HG03442 (cell line): ENCODE measurements around the gene TESK2.
A peak's percentile ranks its signal among the peaks of the same experiment; 100 is the strongest.
"Not testable (repeated sequence)": the region's sequence is repeated elsewhere in the genome, so short reads cannot be mapped to it uniquely, and the experiment has no call there.

ENCODE experiments used
- ATAC-seq: cut with Tn5 transposase; IDR thresholded peaks from one replicate; pipeline ENCODE4 v1.9.1; 2021; ENCODE audit warnings: mild to moderate bottlenecking, moderate library complexity; ENCODE audit not compliant: unreplicated experiment

TESK2 gene

DNA sequence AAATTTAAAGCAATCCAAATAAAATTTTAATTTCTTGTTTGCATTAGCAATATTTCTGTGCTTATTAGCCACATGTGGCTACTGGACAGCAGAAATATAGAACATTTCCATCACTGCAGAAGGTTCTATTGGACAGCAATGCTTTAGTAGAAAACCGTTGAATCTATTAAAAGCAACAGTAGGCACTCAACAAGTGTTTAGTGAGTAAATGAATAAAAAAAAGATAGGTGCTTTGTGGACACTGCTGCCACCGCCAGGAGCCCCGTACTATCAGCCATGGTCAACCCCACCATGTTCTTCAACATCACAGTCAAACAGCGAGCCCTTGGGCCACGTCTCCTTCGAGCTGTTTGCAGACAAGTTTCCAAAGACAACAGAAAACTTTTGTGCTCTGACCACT is 76.2 kb downstream of the TESK2 start:
- ATAC-seq: no peak

DNA sequence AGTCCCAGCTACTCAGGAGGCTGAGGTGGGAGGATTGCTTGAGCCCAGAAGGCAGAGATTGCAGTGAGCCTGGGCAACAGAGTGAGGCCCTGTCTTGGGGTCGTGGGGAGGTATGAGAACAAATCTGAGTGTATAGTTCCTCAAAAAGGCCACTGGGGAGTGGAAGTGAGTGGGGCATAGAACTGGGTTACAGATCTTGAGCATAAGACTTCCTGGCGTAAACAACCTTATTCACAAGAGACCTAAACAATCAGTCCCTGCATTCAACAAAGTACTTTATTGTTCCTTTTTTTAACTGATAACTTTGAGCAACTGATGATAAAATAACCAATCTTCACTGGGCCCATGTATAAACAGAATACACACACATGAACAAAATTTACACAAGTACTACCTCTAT is 78.1 kb downstream of the TESK2 start:
- ATAC-seq: no peak

DNA sequence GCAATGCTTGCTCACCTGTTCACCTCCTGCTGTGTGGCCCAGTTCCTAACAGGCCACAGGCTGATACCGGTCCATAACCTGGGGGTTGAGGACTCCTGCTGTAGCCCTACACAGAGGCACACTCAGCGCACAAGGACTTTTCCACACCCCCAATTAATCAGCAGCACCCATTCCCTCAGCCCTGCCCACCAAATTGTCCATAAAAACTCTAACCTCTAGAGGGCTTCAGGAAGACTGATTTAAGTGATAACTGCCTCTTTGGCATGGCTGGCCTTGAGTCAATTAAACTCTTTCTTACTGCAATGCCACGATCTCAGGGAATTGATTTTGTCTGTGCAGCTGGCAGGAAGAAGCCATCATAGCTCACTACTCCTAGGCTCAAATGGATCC is 79.5 kb downstream of the TESK2 start:
- no peak for ATAC-seq

DNA sequence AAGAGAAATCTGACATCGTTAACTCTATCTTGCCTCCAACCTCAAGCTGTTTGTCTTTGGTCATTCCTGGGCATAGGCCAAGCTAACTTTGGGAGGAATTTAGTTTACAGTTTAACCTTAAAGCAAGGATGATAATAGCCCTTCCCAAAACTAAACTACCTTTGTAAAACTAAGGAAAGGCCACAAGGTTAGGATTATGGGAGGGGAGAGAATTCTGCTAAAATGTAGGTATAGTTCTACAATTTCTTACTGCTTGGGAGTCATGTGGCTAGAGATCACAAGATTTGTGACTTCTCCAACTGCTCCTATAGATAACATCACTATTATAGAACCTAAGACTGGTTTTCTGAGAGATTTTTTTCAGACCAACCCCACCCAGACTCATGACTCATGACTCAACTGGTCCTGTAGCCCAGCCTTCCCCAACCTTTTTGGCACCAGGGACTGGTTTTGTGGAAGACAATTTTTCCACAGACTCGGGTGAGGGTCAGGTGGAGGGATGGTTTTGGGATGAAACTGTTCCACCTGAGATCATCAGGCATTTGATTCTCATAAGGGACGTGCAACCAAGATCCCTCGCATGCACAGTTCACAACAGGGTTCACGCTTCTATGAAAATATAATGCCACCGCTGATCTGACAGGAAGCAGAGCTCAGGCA is 80.0 kb downstream of the TESK2 start:
- ATAC-seq: no peak

DNA sequence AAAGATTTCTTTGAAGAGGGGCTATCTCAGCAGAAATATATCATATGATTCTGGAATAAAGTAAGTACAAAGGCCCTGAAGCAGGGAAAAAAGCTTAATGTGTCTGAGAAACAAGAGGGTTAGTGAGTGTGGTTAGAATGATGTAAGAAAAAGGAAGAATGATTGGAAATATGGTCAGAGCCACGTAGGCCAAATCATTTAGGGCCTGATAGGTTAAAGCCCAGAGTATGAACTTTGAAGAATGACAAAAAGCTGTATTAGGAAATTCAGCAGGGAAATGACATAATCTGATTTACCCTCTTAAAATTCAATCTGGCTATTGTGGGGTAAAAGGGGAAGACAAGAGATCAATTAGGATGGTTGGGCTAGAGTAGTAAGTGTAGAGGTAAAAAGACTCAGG is 81.7 kb downstream of the TESK2 start:
- ATAC-seq: no peak

DNA sequence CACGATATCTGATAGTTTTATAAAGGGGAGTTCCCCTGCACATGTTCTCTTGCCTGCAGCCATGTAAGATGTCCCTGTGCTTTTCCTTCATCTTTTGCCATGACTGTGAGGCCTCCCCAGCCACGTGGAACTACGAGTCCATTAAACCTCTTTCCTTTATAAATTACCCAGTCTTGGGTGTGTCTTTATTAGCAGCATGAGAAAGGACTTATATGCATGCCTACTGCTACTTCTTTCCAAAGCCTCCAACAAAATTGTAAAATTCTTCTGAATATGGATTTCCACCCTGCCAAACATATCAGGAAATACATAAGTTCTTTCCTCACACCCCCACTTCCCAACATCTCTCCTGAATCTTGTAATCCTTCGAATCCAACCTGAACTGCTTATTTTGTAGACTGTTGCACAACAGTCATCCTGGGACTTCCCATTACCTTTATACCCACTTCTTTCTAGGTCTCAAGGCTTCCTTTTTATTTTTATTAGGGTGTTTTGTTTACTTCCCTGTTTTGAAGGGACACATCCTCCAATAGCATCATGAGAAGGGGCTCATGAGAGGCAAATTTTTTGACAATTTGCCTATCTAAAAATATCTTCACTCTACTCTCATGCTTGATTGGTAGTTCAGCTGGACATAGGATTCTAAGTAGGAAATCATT is 83.2 kb downstream of the TESK2 start:
- no peak for ATAC-seq

DNA sequence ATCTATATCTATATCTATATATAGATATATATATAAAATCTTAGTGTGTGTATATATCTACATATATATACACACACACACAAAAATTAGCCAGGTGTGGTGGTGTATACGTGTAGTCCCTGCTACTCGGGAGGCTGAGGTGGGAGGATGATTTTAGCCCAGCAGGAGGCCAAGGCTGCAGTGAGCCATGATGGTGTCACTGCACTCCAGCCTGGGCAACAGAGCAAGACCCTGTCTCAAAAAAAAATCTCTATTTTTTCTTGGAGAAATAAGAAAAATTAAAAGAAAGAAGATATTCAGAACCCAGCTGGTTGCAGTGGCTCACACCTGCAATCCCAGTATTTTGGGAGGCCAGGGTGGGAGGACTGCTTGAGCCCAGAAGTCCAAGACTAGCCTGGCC is 85.3 kb downstream of the TESK2 start:
- ATAC-seq: no peak

DNA sequence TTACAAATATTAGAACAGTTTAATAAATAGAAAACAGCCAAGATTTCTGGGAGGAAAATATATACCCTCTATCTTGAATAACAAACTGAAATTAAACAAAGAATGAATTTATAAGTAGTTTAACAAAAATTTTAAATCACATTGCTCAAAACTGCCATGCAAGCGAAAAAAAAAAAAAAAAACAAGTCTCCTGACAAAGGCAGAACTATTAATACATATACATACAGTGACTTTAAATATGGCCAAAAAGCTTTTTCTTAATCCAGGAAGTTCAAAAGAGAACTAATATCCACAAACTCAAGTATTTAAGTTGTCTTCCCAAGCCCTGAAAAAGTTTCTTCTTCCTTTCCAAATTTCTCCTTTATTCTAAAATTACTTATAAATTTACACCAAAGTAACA is 87.2 kb downstream of the TESK2 start:
- no peak for ATAC-seq

DNA sequence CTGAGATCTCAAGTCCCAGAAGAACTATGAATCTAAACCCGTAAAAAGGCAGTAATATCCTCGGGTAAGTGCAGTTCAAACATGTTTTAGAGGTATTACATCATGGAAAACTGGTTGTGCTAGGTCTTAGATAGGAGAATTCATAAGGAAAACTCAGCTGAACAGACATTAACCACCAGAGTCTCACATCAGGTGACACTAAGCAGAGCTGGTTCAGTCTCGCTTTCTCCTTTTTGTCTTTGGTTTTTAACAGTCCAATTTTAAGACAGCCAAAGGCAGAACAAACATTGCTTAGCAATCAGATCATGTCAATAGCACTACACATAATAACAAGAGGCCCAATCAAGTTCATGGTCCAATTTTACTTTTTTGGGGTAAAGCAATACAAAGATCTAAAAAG is 87.7 kb downstream of the TESK2 start:
- no peak for ATAC-seq

DNA sequence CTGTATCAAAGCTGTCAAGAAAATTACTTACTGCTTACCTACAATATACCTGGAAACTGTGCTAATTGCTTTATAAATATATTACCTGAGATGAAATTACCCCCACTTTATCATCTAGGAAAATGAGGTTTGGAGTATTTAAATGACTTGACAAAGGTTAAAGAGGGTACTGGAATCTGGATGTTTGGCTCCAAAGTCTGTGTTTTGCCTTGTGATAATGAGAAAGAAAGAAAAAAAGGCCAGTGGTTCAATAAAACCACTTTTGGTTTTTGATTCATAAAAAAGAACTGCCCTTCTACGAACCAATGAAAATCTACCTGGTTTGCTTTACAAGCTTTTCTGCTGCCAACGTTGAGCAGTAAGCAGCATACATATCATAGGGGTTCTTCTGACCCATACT is 89.4 kb downstream of the TESK2 start:
- ATAC-seq: no peak

DNA sequence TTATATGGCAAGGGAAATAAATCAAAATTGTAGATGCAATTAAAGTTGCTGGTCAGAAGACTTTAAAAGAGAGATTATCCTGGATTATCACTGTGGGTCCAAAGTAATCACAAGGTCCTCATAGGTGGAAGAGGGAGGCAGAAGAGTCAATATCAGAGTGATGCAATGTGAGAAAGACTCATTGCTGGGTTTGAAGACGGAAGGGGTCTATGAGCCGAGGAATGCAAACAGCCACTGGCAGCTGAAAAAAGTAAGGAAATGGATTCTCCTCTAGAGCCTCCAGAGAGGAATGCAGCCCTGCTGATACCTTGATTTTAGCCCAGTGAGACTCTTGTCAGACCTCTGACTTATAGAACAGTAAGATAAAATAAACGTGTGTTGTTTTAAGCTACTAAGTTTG is 90.9 kb downstream of the TESK2 start:
- no peak for ATAC-seq

DNA sequence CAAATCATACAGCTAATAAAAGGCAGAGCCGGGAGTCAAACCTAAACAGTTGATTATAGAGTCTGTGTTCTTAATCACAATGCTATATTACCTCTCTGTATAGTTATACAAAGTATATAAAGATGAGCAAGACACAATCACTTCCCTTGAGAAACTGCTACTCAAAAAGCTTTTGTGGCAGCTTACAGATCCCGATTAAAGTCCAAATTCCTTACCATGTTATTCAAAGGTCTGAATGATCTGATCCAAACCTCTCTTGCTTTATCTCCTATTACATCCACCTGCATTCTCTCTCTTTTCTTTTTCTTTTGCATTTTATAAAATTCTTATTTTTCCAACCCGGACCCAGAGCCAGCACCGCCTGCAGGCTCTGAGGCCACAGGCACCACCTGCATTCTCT is 93.7 kb downstream of the TESK2 start:
- no peak for ATAC-seq

DNA sequence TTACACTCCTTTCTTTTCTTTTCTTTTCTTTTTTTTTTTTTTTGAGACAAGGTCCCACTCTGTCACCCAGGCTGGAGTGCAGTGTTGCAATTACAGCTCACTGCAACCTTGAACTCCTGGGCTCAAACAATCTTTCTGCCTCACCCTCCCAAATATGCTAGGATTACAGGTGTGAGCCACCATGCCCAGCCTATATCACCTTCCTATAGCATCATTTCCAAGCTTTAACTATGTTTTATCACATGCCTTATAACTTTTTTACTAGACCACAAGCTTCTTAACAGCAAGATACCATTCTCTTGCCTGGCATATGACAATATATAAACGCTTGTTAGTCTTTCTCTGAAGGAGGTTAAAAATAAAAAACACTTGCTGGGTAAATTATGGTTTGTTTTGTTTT is 95.4 kb downstream of the TESK2 start:
- no peak for ATAC-seq

DNA sequence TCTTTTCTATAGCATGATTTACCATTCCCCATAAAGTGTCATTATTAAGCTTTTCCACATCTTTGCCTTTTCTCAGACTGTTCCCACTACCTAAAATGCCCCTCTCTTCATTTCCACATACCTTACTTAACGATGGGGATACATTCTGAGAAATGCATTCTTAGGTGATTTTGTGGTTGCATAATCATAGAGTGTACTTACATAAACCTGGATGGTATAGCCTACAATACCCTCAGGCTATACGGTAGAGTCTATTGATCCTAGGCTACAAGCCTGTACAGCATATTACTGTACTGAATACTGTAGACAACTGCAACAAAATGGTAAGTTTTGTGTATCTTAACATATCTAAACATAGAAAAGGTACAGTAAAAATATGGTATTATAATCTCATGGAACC is 95.9 kb downstream of the TESK2 start:
- ATAC-seq: no peak

DNA sequence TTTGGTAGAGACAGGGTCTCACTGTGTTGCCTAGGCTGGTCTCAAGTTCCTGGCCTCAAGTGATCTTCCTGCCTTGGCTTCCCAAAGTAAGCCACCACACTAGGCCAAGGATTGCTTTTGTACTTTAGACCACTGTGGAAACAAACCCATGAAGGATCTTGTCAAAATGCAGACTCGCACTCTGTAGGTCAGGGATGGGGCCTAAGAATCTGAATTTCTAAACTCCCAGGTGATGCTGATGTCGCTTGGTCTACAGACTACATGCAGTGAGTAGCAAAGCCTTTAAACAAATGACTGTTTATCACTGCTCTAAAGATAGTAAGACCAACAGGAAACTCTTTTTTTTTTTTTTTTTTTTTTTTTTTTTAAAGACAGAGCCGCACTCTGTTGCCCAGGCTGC is 96.6 kb downstream of the TESK2 start:
- ATAC-seq: peak; percentile 63

DNA sequence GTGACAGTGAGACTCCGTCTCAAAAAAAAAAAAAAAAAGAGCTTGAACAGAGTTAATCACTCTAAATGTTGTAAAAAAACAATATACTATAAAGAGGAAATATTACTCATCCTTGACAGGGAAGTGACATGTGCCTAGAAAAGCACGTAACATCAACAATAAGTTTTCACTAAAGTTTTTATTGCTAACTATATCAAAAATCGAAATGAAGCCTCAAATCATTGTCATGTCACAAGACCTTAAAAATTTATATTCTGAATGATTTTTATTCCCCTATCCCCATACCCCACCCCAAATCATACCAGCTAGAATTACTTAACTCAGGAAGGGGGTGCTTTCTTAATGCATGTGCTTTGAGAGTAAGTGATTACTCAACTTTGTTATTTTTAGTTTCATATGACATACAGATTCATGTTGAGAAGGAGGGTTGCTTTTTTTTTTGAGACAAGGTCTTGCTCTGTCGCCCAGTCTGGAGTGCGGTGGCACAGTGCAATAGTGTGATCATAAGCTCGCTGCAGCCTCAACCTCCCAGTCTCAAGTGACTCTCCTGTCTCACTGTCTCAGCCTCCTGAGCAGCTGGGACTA is 97.2 kb downstream of the TESK2 start:
- peak; percentile 56 for ATAC-seq

DNA sequence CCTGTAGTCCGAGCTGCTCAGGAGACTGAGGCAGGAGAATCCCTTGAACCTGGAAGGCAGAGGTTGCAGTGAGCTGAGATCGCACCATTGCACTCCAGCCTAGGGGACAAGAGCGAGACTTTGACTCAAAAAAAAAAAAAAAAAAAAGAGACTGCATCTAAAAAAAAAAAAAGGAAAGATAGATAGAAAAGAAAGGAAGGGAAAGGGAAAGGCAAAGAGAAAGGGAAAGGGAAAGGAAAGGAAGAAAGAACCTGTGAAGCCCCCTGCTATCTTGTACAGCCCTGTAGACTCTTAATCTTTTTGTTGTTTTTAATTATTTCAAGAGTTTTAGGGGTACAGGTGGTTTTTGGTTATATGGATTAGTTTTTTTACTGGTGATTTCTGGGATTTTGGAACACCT is 104.7 kb downstream of the TESK2 start:
- no peak for ATAC-seq

DNA sequence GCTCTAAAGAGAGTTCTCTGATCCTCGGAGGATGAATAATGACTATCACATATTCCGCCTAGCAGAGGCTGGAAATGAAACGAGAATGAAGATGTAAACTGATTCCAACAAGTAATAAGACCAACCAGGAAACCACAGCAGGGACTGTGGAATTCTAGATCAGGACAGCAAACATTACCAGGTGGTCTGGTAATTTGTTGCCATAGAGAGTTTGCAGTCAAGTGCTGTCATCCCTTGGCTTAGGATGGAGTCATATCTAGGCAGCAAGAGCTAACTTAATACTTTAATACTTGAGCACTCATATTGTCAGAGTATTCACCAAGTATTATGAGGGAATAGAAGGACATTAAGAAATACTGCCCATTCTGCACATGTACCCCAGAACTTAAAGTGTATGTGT is 105.7 kb downstream of the TESK2 start:
- ATAC-seq: no peak

DNA sequence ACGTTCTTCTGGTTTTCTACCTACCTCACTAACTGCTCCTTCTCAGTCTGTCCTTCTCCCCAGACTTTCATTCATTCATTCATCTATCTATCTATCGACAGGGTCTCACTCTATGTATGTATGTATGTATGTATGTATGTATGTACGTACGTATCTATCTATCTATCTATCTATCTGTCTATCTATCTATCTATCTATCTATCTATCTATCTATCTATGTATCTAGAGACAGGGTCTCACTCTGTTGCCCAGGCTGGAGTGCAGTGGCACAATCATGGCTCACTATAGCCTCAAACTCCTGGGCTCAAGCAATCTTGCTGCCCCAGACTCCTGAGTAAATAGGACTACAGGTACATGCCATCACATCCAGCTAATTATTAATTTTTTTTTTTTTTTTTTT is 106.8 kb downstream of the TESK2 start:
- ATAC-seq: not testable (repeated sequence)

DNA sequence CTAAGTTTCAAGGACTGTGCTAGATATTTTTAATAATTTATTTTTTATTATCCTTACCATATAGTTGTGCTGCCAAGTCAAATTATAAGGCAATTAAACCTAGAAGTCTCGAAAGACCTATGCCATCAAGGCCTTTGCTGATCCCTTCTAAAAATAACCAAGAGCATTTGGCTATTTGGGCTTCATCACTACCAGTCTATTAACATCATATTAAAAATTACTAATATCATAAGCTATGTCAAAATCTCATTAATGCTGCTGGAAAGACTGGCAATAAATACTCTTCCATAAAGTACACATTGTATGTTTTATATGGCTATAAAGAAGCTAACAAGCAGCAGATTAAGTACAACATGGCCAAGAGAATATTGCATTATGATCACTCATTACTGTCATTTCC is 107.8 kb downstream of the TESK2 start:
- ATAC-seq: no peak

DNA sequence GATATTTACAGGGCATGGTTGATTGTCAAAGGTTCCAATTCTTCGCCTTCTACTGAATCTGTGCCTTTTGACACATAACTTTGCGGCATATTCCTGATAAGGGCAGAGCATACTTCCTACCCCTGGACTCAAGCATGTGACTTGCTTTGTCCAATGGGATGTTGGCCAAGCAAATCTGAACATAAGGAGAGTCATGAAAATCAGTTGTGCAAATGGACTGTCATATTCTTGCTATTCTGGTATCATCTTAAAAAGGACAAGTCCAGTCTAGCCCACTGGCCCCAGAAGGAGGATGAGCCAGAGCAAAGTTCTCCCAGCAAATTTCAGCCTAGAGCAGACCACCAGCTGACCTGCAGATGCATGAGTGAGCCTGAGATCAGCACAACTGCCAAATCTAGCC is 109.7 kb downstream of the TESK2 start:
- no peak for ATAC-seq

DNA sequence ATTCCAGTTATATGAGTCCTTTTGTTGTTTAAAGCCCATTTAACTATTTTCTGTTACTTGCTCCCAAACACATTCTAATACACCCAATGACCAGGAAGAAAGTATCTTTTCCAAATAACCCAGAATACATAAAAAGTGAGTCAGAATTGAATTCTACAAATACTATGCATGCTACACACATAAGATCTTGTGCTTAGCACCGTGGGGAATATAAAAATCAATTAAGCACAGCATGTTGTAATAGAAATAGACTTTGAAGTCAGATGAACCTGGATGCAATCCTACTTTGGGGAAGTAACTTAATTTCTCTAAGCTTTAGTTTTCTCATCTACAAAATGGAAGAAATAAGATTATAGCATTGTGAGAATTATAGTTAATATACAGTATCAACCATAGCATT is 110.2 kb downstream of the TESK2 start:
- no peak for ATAC-seq

DNA sequence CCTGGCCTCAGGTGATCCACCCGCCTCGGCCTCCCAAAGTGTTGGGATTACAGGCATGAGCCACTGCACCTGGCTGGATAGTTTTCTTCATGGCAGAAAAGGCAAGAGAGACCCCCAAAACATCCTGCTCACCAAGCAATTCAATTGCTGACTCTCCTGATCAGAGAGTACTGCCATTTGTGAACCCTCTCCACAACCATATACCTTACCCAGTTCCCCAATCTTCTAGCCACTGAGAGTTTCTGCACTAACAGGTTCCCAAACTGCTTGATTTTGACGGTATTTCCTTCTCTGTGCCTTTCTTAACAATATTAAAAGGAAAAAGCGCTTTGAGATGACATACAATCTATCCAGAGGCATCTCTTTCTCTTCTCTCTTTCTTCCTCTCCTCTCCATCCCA is 110.8 kb downstream of the TESK2 start:
- no peak for ATAC-seq
